Measurements from ENCODE around the gene APLNR.

The APLNR gene

DNA sequence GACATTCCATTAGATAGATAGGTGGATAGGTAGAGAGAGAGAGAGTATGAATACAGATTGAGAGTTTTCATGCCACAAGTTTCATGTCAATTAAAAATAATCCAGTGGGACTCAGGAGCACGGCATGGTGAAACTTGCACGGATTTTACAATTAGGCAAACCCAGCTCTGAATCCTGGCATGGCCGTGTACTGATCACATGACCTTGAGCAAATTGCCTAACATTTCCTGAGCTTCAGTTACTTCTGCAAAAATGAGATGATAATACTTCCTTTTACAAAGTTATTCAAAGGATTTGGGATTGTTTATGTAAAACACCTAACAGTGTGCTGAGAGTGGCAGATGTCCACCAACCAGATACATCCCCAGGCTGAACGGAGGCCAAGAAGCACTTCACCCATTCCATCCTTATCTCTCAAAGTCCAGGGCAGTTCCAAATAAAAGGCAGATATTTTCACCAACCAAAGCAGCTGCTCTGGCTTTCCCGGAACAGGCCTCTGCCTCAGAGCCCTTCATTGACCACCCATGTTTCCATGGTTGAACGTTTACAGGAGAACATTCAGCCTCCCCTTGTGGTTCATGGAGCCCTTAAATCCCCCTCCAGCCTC is 17.9 kb downstream of the APLNR start:
- Histone ChIP-seq H3K27ac (ENCODE audit: low read depth in 2 of 2, low read length in 2 of 2) (no peak overlapping the region), H3K4me1 (ENCODE audit: control insufficient read depth in 2 of 2, insufficient read depth in 2 of 2, low read length in 2 of 2) (no peaks in the 10 kb centered on the region), H3K36me3 (ENCODE audit: control insufficient read depth in 2 of 2, insufficient read depth in 2 of 2, low read length in 2 of 2) (no peaks in the 10 kb centered on the region)

DNA sequence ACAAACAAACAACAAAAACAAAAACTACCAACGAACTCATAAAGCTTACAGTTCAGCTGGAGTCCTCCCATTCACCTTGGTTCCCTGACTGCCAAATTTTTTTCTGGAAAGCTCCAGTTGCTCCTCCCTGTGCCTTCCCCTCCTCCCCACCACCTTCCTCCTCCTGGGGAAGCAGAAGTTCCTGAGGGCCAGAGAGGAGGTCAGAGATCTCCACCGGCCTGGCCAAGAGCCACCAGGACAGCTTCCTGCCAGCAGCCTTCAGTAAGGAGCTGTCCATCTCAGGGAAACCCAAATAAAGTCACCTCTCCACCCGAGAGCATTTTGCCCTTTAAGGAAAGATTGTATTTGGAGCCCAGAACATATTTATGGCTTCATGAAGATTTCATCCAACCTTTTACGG is 20.0 kb downstream of the APLNR start:
- Histone ChIP-seq H3K36me3 (ENCODE audit: control insufficient read depth in 2 of 2, insufficient read depth in 2 of 2, low read length in 2 of 2) (no peaks in the 10 kb centered on the region), H3K27ac (ENCODE audit: low read depth in 2 of 2, low read length in 2 of 2) (no peak overlapping the region), H3K9ac (ENCODE audit: low read depth in 1 of 2, low read length in 2 of 2) (no peak overlapping the region), H3K4me3 (ENCODE audit: low read length in 2 of 2) (no peak overlapping the region), H3K27me3 (ENCODE audit: control insufficient read depth in 2 of 2, insufficient read depth in 2 of 2, low read length in 2 of 2) (no peaks in the 10 kb centered on the region), H3K4me1 (ENCODE audit: control insufficient read depth in 2 of 2, insufficient read depth in 2 of 2, low read length in 2 of 2) (no peaks in the 10 kb centered on the region), H3K9me3 (ENCODE audit: control insufficient read depth in 2 of 2, low read length in 2 of 2) (no peaks in the 10 kb centered on the region)

More for the DNA sequence above, 17.9 kb downstream of the APLNR start:
- H3K9me3 ChIP-seq (ENCODE audit: control insufficient read depth in 2 of 2, low read length in 2 of 2): no peaks in the 10 kb centered on the region
- no peak overlapping the region for H3K9ac ChIP-seq (ENCODE audit: low read depth in 1 of 2, low read length in 2 of 2)
- no peak overlapping the region for H3K4me3 ChIP-seq (ENCODE audit: low read length in 2 of 2)
- no peaks in the 10 kb centered on the region for H3K27me3 ChIP-seq (ENCODE audit: control insufficient read depth in 2 of 2, insufficient read depth in 2 of 2, low read length in 2 of 2)

DNA sequence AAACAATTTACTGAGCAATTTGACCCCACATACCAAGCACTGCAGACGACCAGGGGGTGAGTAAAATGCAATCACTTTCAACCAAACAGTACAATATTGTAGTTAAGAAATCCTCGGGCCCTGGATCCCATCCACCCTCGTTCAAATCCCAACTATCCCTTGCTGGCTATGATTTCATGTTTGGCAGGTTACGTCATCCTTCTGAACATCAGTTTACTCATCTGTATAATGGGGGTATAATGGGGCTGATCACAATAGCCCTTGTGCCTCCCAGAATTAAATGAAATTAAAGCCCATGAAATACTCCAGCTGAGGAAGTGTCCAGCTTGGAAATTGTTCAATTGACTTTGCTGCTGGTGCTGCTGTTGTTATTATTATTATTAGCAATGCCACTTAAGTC is 20.6 kb downstream of the APLNR start:
- no peaks in the 10 kb centered on the region for H3K4me1 ChIP-seq (ENCODE audit: control insufficient read depth in 2 of 2, insufficient read depth in 2 of 2, low read length in 2 of 2)
- H3K4me3 ChIP-seq (ENCODE audit: low read length in 2 of 2): no peak overlapping the region
- H3K9me3 ChIP-seq (ENCODE audit: control insufficient read depth in 2 of 2, low read length in 2 of 2): no peaks in the 10 kb centered on the region
- H3K27me3 ChIP-seq (ENCODE audit: control insufficient read depth in 2 of 2, insufficient read depth in 2 of 2, low read length in 2 of 2): no peaks in the 10 kb centered on the region
- no peak overlapping the region for H3K9ac ChIP-seq (ENCODE audit: low read depth in 1 of 2, low read length in 2 of 2)
- H3K36me3 ChIP-seq (ENCODE audit: control insufficient read depth in 2 of 2, insufficient read depth in 2 of 2, low read length in 2 of 2): no peaks in the 10 kb centered on the region
- no peak overlapping the region for H3K27ac ChIP-seq (ENCODE audit: low read depth in 2 of 2, low read length in 2 of 2)

DNA sequence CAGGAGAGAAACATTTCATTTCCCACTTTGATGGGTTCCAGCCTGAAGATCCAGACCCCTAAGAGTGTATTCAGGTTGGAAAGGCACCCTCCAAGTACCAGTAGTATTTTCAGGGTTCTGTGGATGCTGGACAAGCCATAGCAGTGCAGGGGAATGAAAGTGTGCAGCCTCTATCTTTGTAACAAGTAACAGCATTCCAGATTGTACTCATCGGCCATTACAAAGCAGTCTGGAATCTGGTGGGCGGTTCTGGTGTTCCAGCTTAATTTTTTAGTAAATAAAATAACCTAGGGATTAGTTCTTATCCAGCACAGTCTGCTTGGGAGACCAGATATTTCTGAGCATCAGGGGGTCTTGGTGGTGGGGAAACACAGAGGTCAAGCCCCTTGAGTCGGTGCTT is 22.6 kb downstream of the APLNR start:
- Histone ChIP-seq H3K27ac (ENCODE audit: low read depth in 2 of 2, low read length in 2 of 2) (no peak overlapping the region), H3K4me3 (ENCODE audit: low read length in 2 of 2) (no peak overlapping the region), H3K9ac (ENCODE audit: low read depth in 1 of 2, low read length in 2 of 2) (no peak overlapping the region), H3K27me3 (ENCODE audit: control insufficient read depth in 2 of 2, insufficient read depth in 2 of 2, low read length in 2 of 2) (no peaks in the 10 kb centered on the region), H3K36me3 (ENCODE audit: control insufficient read depth in 2 of 2, insufficient read depth in 2 of 2, low read length in 2 of 2) (no peaks in the 10 kb centered on the region), H3K4me1 (ENCODE audit: control insufficient read depth in 2 of 2, insufficient read depth in 2 of 2, low read length in 2 of 2) (no peaks in the 10 kb centered on the region), H3K9me3 (ENCODE audit: control insufficient read depth in 2 of 2, low read length in 2 of 2) (no peaks in the 10 kb centered on the region)

DNA sequence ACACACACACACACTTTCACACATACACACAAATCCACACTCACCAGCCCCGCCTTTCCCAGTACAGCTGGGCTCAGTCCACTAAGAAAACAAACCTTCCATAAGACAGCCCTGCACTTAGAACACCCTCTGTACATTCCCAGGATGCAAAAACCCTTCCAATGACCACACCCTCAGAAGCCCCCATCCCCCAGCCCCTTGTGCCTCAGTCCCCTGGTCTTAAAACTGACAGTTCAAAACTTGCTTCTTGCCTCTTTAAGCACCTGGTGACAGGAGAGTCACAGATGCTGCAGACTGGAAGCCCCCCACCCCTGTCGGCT is 23.0 kb downstream of the APLNR start:
- peak overlapping the region in 1 of 2 donors; percentile 24 for H3K27ac ChIP-seq (ENCODE audit: low read depth in 2 of 2, low read length in 2 of 2)
- no peaks in the 10 kb centered on the region for H3K27me3 ChIP-seq (ENCODE audit: control insufficient read depth in 2 of 2, insufficient read depth in 2 of 2, low read length in 2 of 2)
- H3K4me1 ChIP-seq (ENCODE audit: control insufficient read depth in 2 of 2, insufficient read depth in 2 of 2, low read length in 2 of 2): no peaks in the 10 kb centered on the region

DNA sequence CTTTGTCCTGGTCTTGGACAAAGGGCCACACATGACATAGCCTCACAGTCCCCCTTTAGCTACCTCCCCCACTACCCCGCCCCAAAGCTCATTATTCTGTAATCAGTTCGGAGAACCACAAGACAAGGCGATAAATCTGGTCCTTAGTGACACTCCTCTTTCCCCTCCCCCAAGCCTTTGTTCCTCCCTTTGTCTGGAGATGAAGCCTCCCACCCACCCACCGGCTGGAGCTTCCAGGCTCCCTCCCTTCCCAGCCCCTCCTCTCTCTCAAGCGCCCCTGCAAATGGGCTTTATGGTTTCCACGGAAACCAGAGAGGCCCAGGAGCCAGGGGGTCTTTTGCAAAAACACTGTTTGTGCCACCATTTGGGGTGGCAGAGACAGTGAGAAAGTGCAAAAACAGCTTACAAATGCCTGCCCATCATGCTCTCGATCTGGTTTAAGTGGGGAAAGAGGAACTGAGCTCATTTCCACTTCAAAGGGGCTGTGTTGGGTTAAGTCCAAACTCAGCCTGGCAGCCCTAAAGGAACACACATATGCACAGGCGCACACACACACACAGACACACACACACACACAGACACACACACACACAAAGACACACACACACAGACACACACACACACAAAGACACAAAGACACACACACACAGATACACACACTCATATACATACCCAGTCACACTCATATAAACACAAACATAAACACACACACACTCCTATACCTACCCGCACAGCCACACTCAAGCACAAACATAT is 23.5 kb downstream of the APLNR start:
- H3K4me3 ChIP-seq (ENCODE audit: low read length in 2 of 2): no peak overlapping the region
- H3K27ac ChIP-seq (ENCODE audit: low read depth in 2 of 2, low read length in 2 of 2): peak overlapping the region in 1 of 2 donors; percentile 24
- H3K36me3 ChIP-seq (ENCODE audit: control insufficient read depth in 2 of 2, insufficient read depth in 2 of 2, low read length in 2 of 2): no peaks in the 10 kb centered on the region
- no peaks in the 10 kb centered on the region for H3K9me3 ChIP-seq (ENCODE audit: control insufficient read depth in 2 of 2, low read length in 2 of 2)
- no peaks in the 10 kb centered on the region for H3K27me3 ChIP-seq (ENCODE audit: control insufficient read depth in 2 of 2, insufficient read depth in 2 of 2, low read length in 2 of 2)
- no peaks in the 10 kb centered on the region for H3K4me1 ChIP-seq (ENCODE audit: control insufficient read depth in 2 of 2, insufficient read depth in 2 of 2, low read length in 2 of 2)
- no peak overlapping the region for H3K9ac ChIP-seq (ENCODE audit: low read depth in 1 of 2, low read length in 2 of 2)

More for the DNA sequence above, 23.0 kb downstream of the APLNR start:
- no peaks in the 10 kb centered on the region for H3K9me3 ChIP-seq (ENCODE audit: control insufficient read depth in 2 of 2, low read length in 2 of 2)
- H3K4me3 ChIP-seq (ENCODE audit: low read length in 2 of 2): no peak overlapping the region
- no peak overlapping the region for H3K9ac ChIP-seq (ENCODE audit: low read depth in 1 of 2, low read length in 2 of 2)
- no peaks in the 10 kb centered on the region for H3K36me3 ChIP-seq (ENCODE audit: control insufficient read depth in 2 of 2, insufficient read depth in 2 of 2, low read length in 2 of 2)

DNA sequence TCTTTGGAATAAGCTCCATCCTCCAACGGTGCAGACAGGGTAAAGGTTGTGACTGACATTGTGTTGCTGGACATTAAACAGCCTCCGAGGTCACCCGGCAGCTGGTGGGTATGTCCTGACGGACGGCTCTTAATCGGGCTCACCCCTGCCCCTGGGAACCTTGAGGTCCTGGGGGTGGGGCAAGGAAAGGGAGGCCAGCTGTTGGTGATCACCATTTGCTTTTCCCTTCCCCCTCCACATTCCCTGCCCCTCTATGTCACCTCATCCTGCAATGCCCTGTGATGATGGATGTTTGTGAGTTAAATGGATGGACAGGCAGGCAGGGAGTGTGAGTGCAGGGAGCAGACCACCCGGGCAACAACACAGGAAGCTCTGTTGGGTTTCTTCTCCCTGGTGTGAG is 26.3 kb downstream of the APLNR start:
- Histone ChIP-seq H3K27ac (ENCODE audit: low read depth in 2 of 2, low read length in 2 of 2) (no peak overlapping the region), H3K9ac (ENCODE audit: low read depth in 1 of 2, low read length in 2 of 2) (no peak overlapping the region), H3K27me3 (ENCODE audit: control insufficient read depth in 2 of 2, insufficient read depth in 2 of 2, low read length in 2 of 2) (no peaks in the 10 kb centered on the region), H3K4me1 (ENCODE audit: control insufficient read depth in 2 of 2, insufficient read depth in 2 of 2, low read length in 2 of 2) (no peaks in the 10 kb centered on the region), H3K36me3 (ENCODE audit: control insufficient read depth in 2 of 2, insufficient read depth in 2 of 2, low read length in 2 of 2) (no peaks in the 10 kb centered on the region), H3K9me3 (ENCODE audit: control insufficient read depth in 2 of 2, low read length in 2 of 2) (no peaks in the 10 kb centered on the region), H3K4me3 (ENCODE audit: low read length in 2 of 2) (no peak overlapping the region)

DNA sequence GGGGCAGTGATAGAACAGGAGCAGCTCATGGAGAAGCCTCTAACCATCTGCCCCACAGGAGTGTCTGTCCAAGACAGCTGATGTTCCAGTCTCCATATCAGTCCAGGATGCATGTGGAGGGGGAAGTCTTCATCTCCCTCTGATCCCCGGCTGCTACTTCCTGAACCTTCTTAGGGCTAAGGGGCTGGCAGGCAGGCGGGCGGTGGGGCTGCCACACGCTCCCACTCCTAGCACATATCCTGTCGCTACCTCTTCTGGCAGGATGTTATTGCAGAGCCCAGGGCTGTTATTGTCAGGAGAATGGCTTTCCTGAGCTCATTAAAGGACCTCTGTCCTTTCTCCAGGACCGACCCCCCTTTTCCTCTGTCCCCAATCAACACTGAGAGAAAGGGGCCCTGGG is 29.9 kb downstream of the APLNR start:
- Histone ChIP-seq H3K4me1 (ENCODE audit: control insufficient read depth in 2 of 2, insufficient read depth in 2 of 2, low read length in 2 of 2) (no peaks in the 10 kb centered on the region), H3K36me3 (ENCODE audit: control insufficient read depth in 2 of 2, insufficient read depth in 2 of 2, low read length in 2 of 2) (no peaks in the 10 kb centered on the region), H3K27me3 (ENCODE audit: control insufficient read depth in 2 of 2, insufficient read depth in 2 of 2, low read length in 2 of 2) (no peaks in the 10 kb centered on the region), H3K9ac (ENCODE audit: low read depth in 1 of 2, low read length in 2 of 2) (no peak overlapping the region), H3K27ac (ENCODE audit: low read depth in 2 of 2, low read length in 2 of 2) (no peak overlapping the region), H3K4me3 (ENCODE audit: low read length in 2 of 2) (no peak overlapping the region), H3K9me3 (ENCODE audit: control insufficient read depth in 2 of 2, low read length in 2 of 2) (no peaks in the 10 kb centered on the region)

DNA sequence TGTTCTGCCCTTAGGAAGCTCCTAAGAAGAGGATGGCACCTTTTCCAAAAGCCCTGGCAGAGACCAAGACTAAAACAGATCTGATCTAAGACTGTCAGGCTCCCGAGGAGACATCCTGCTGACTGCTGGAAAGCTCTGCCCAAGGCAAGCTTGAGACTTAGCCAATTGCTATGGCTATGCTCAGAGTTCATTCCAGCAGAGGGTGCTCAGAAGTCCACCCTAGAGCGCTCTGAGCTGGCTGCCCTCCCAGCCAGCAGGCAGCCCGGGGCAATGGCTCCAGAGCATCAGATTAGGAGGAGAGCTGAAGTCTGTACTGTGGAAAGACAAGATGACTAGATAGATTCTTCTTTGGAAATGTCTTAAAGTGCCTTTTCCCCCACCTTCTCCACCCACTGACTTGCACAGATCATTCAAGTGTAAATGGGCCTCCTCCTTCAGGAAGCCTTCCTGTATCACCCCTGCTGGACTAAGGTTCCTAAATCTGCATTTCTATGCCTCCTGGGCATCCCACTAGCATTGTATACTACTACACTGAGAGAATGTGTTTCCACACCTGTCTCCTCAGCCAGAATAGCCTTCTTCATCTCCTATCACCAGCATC is 31.9 kb downstream of the APLNR start:
- no peak overlapping the region for H3K4me3 ChIP-seq (ENCODE audit: low read length in 2 of 2)
- H3K27me3 ChIP-seq (ENCODE audit: control insufficient read depth in 2 of 2, insufficient read depth in 2 of 2, low read length in 2 of 2): no peaks in the 10 kb centered on the region
- no peaks in the 10 kb centered on the region for H3K9me3 ChIP-seq (ENCODE audit: control insufficient read depth in 2 of 2, low read length in 2 of 2)
- no peak overlapping the region for H3K27ac ChIP-seq (ENCODE audit: low read depth in 2 of 2, low read length in 2 of 2)
- H3K9ac ChIP-seq (ENCODE audit: low read depth in 1 of 2, low read length in 2 of 2): no peak overlapping the region
- H3K4me1 ChIP-seq (ENCODE audit: control insufficient read depth in 2 of 2, insufficient read depth in 2 of 2, low read length in 2 of 2): no peaks in the 10 kb centered on the region
- no peaks in the 10 kb centered on the region for H3K36me3 ChIP-seq (ENCODE audit: control insufficient read depth in 2 of 2, insufficient read depth in 2 of 2, low read length in 2 of 2)

DNA sequence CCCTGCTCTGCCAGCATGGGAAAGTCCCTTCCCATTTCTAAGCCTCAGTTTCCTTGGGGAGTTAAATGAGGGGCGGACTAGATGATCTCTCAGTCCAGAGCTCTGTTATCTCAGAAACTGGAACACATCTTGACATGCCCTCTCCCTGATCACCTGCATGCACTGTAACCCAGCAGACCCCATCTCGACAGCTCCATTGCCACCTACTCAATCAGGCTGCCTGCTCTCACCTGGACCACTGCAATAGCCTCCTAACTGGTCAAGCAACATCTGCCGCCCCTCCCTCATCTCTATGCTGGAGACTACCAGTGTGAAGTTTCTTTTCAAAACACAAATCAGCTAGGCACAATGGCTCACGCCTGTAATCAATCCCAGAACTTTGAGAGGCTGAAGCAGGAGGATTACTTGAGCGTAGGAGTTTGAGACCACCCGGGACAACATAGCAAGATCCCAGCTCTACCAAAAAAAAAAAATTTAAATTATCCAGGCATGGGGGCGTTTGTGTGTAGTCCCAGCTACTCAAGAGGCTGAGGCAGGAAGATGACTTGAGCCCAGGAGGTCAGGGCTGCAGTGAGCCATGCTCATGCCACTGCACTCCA is 33.1 kb downstream of the APLNR start:
- H3K4me1 ChIP-seq (ENCODE audit: control insufficient read depth in 2 of 2, insufficient read depth in 2 of 2, low read length in 2 of 2): no peaks in the 10 kb centered on the region
- no peak overlapping the region for H3K27ac ChIP-seq (ENCODE audit: low read depth in 2 of 2, low read length in 2 of 2)
- no peaks in the 10 kb centered on the region for H3K36me3 ChIP-seq (ENCODE audit: control insufficient read depth in 2 of 2, insufficient read depth in 2 of 2, low read length in 2 of 2)
- H3K9ac ChIP-seq (ENCODE audit: low read depth in 1 of 2, low read length in 2 of 2): no peak overlapping the region
- H3K27me3 ChIP-seq (ENCODE audit: control insufficient read depth in 2 of 2, insufficient read depth in 2 of 2, low read length in 2 of 2): no peaks in the 10 kb centered on the region
- H3K4me3 ChIP-seq (ENCODE audit: low read length in 2 of 2): no peak overlapping the region
- no peaks in the 10 kb centered on the region for H3K9me3 ChIP-seq (ENCODE audit: control insufficient read depth in 2 of 2, low read length in 2 of 2)
